DND-41 (cell line): ENCODE data around the gene ITGA7.
A peak's percentile ranks its signal among the peaks of the same experiment; 100 is the strongest.

Experiments
- ATAC-seq: fragments of 200-7000 bp; cut with Tn5 transposase; 3 replicates; pipeline ENCODE4 v1.9.1; 2021; ENCODE audit warnings: low read depth; ENCODE audit not compliant: insufficient read depth
- DNase-seq: peaks from one replicate; pipeline ENCODE4 v3.0.0-alpha.2; 2020
- H2AFZ ChIP-seq: 2 replicates; pipeline ENCODE4 v1.6.0; 2012; ENCODE audit warnings: low read depth, low read length
- H3K27ac ChIP-seq: 2 replicates; pipeline ENCODE4 v1.5.1; 2012; ENCODE audit warnings: low read length, inconsistent platforms
- H3K27me3 ChIP-seq: fragments of 200-600 bp; sonication (generic); 2 replicates; pipeline ENCODE4 v1.6.0; 2012; ENCODE audit warnings: low read length, mild to moderate bottlenecking, inconsistent platforms; ENCODE audit not compliant: insufficient read depth, poor library complexity
- H3K36me3 ChIP-seq: 2 replicates; pipeline ENCODE4 v1.5.1; 2012; ENCODE audit warnings: low read length, inconsistent platforms; ENCODE audit not compliant: insufficient read depth
- H3K4me1 ChIP-seq: 2 replicates; pipeline ENCODE4 v1.5.1; 2012; ENCODE audit warnings: mild to moderate bottlenecking, low read length; ENCODE audit not compliant: insufficient read depth
- H3K4me2 ChIP-seq: 2 replicates; pipeline ENCODE4 v1.6.0; 2012; ENCODE audit warnings: mild to moderate bottlenecking, moderate library complexity, low read length, inconsistent platforms; ENCODE audit not compliant: insufficient read depth
- H3K4me3 ChIP-seq, 2 experiments: fragments of 200-600 bp in 1 of 2; shearing (Covaris generic) in 1 of 2; 2 replicates each; pipeline ENCODE4 v1.5.1; 2012 to 2016; ENCODE audit warnings: inconsistent platforms in 2 of 2, low read length in 2 of 2, mild to moderate bottlenecking in 2 of 2, low read depth in 1 of 2, moderate library complexity in 1 of 2
- H3K79me2 ChIP-seq: 2 replicates; pipeline ENCODE4 v1.6.0; 2012; ENCODE audit warnings: low read length, inconsistent platforms; ENCODE audit not compliant: insufficient read depth
- H3K9ac ChIP-seq: 2 replicates; pipeline ENCODE4 v1.6.0; 2012; ENCODE audit warnings: low read depth, mild to moderate bottlenecking, inconsistent platforms, low read length, moderate library complexity
- H3K9me3 ChIP-seq: 2 replicates; pipeline ENCODE4 v1.5.1; 2012; ENCODE audit warnings: low read length, moderate library complexity, mild to moderate bottlenecking, inconsistent platforms; ENCODE audit not compliant: insufficient read depth, severe bottlenecking
- H4K20me1 ChIP-seq: 2 replicates; pipeline ENCODE4 v1.6.0; 2012; ENCODE audit warnings: low read length; ENCODE audit not compliant: insufficient read depth
- EZH2 ChIP-seq: IDR thresholded peaks from 3 replicates; pipeline ENCODE4 v1.6.1; 2012; ENCODE audit warnings: borderline replicate concordance, low read depth, mild to moderate bottlenecking, moderate library complexity, low read length, inconsistent platforms; ENCODE audit not compliant: severe bottlenecking
- TF ChIP-seq, protein P1 (sequence below): IDR thresholded peaks from 2 replicates; pipeline ENCODE4 v1.5.1; 2012; ENCODE audit warnings: borderline replicate concordance, low read length, moderate library complexity, mild to moderate bottlenecking; ENCODE audit not compliant: poor library complexity, severe bottlenecking; ENCODE audit errors: extremely low read depth

The ITGA7 gene

DNA sequence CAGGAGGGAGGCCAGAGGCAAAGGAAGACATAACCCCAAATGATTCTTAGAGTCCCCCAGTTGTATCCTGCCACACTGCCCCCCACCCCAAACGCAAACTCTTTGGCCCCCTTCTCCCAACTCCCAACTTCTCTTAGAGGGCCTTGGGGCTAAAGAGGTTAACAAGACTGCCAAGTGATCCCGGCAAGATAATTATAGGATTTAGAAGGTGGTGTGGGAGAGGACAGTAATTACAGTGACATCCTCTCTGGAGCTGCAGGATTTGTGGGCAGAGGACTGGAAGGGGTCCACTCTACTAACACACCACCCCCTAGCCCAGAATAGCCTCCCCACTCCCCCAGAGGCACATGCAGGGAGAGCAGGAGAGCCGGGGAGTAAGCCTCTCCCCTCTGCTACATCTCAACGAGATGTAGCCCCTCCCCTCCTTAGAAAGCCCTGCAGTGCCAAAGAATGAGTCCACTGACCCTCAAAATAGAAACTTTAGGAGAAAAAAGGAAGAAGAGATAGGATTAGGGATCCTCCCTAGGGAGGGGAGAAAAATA, 29.9 kb upstream of the ITGA7 start:
- Histone ChIP-seq H3K27me3 (no peaks in the 10 kb centered on the region), H3K27ac (peak overlapping the region; percentile 67), H3K36me3 (no peaks in the 10 kb centered on the region), H3K4me3 (peak overlapping the region; percentile 30 to 59), H3K4me2 (peak overlapping the region; percentile 80), H3K4me1 (peaks cover 30% of the 10 kb centered on the region), H3K9ac (peak overlapping the region; percentile 59), H3K9me3 (no peaks in the 10 kb centered on the region), H3K79me2 (no peaks in the 10 kb centered on the region), H2AFZ (peak overlapping the region; percentile 87), H4K20me1 (no peaks in the 10 kb centered on the region)
- TF ChIP-seq, protein P1, sequence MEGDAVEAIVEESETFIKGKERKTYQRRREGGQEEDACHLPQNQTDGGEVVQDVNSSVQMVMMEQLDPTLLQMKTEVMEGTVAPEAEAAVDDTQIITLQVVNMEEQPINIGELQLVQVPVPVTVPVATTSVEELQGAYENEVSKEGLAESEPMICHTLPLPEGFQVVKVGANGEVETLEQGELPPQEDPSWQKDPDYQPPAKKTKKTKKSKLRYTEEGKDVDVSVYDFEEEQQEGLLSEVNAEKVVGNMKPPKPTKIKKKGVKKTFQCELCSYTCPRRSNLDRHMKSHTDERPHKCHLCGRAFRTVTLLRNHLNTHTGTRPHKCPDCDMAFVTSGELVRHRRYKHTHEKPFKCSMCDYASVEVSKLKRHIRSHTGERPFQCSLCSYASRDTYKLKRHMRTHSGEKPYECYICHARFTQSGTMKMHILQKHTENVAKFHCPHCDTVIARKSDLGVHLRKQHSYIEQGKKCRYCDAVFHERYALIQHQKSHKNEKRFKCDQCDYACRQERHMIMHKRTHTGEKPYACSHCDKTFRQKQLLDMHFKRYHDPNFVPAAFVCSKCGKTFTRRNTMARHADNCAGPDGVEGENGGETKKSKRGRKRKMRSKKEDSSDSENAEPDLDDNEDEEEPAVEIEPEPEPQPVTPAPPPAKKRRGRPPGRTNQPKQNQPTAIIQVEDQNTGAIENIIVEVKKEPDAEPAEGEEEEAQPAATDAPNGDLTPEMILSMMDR: no peak
- TF ChIP-seq EZH2: no peak
- no peak for DNase-seq
- ATAC-seq: peak; percentile 32; the same call in 2 of the 3 replicates

- peak overlapping the region; percentile 80 for H3K4me2 ChIP-seq
- peak; percentile 22; the same call in 1 of the 3 replicates for ATAC-seq
- no peaks in the 10 kb centered on the region for H3K27me3 ChIP-seq
- TF ChIP-seq EZH2: no peak
- TF ChIP-seq, protein P1: peak; percentile 91
- DNase-seq: peak; percentile 70
- H3K27ac ChIP-seq: peak overlapping the region; percentile 67
- H3K4me1 ChIP-seq: peaks cover 24% of the 10 kb centered on the region
- peak overlapping the region; percentile 59 for H3K9ac ChIP-seq
- H2AFZ ChIP-seq: peak overlapping the region; percentile 87
- no peaks in the 10 kb centered on the region for H3K79me2 ChIP-seq
- H3K36me3 ChIP-seq: no peaks in the 10 kb centered on the region
- peak overlapping the region in 1 of 2 experiments; percentile 59; a peak in 2 of 4 replicates for H3K4me3 ChIP-seq
- H3K9me3 ChIP-seq: no peaks in the 10 kb centered on the region
- no peaks in the 10 kb centered on the region for H4K20me1 ChIP-seq
Observed at GRCh38 chr12:55736780-55737580, 29.3 kb upstream of the ITGA7 start.

DNA sequence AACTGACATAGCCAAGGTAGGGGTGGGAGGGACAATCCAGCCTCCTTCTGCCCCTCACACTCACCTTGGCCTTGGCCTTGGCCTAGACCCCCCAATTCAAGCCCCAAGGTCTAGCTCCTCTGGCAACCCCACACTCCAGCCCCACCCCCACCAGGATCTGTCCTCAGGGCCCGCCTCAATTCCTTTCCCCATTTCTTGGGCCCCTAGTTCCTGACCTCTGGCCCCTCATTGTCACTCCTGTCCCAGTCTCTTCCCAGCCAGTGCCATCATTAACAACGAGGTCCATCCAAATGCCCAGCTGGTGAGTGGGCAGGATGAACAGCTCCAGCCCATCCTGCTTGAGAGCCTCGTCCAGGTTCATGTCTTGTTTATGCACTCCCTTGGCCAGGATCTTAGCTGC, 28.4 kb upstream of the ITGA7 start:
- ATAC-seq (no peak), DNase-seq (no peak)
- H3K27me3 ChIP-seq: no peaks in the 10 kb centered on the region
- no peaks in the 10 kb centered on the region for H3K79me2 ChIP-seq
- no peaks in the 10 kb centered on the region for H4K20me1 ChIP-seq
- peaks cover 24% of the 10 kb centered on the region for H3K4me1 ChIP-seq
- no peaks in the 10 kb centered on the region for H3K9me3 ChIP-seq
- TF ChIP-seq EZH2: no peak
- TF ChIP-seq, protein P1: no peak
- H3K4me2 ChIP-seq: no peak overlapping the region
- no peak overlapping the region for H2AFZ ChIP-seq
- H3K27ac ChIP-seq: no peak overlapping the region
- H3K9ac ChIP-seq: no peak overlapping the region; the same call in 1 of the 2 replicates
- H3K36me3 ChIP-seq: no peaks in the 10 kb centered on the region
- H3K4me3 ChIP-seq: no peak overlapping the region
